ENCODE data around the gene CDHR4. TPM values are rescaled to one million over a fixed set of nuclear protein-coding genes. Genes with fewer than 3 reads are reported as not detected.
A peak's percentile ranks its signal among the peaks of the same experiment; 100 is the strongest.

CDHR4 gene, protein sequence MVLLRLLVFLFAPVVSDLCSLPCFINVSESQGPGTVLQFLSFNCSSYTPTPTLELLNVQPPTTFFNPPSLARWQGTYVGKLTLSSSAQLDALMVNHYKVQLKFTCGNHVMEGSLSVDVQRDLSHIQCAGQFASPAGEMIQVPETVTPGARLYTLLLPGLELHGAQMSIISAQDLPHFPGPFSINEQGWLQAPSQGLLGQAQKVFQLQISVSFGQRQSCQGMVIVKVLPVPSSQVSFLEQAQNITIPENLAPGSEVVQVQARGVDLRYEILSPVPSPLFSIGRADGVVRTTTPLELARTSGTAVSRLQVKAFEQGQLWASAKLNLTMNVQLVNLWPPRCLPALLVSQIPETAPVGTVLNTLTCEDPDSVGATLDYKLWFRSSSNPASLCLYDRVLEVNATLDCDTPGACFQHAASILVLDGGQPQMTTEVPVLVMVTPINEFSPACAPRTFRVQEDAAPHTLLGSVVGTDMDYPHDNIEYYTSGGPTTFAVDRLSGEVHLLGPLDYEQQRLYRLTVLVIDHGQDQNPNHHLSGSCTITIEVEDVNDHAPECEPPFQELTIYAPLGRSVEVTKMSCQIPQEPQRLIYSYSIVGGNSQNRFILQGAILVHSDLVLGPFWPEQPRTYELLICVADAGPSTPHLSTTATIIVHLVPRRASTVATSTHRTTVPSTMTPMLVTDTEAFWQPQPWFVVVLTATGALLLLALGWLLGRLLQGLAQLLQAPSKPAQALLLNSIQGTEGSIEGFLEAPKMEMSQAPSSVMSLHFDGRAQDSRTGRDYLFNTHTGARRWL
- total RNA-seq (2014; rRNA removed; shearing (Covaris generic)) (not detected in 2 replicates), polyA plus RNA-seq (2016; fragmentation: Nextera tagmentation; extraction: Ambion mirVana) (not detected in 2 replicates)

DNA sequence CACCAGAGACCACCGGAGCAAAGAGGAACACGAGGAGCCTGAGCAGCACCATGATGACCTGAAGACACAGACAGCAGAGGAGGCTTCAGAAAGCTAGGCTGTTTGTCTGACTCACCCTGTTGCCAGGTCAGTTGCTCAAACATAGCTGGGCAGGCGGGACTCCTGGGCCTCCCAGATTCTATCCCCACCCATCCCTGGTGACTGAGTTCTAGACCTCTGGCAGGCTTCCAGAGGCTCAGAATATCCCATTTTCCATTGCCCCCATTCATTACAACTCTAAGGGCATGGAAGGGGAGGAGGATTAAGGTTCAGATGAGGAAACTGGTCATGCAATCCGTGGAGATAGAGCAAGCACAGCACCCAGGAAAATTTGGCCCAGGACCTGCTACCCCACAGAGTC is at the start of gene CDHR4:
Gene CDHR4 (minus strand): TSS at position 113 of the 400 bp plus-strand sequence. CDS start 61 bp downstream, at position 52.
- H2AFZ ChIP-seq = peak within 1 kb of the TSS; percentile 61
- H3K4me1 ChIP-seq (ENCODE audit: insufficient read depth) = peaks cover 18% of the 10 kb centered on the region; the same call in 1 of the 2 replicates
- no peak within 1 kb of the TSS for H3K4me2 ChIP-seq (ENCODE audit: unreplicated experiment)
- H4K20me1 ChIP-seq (ENCODE audit: insufficient read depth) = no peaks in the 10 kb centered on the region
- peak; percentile 96 for DNase-seq
- no peaks in the 10 kb centered on the region for H3K79me2 ChIP-seq (ENCODE audit: insufficient read depth)
- 29 to 32% methylated on average over 4 of the region's 4 CpGs for WGBS, 2 experiments (ENCODE audit: low coverage in 1 of 2, low lambda C conversion rate in 2 of 2, missing lambda C conversion rate in 2 of 2)
- H3K9me2 ChIP-seq (ENCODE audit: insufficient read depth) = no peaks in the 10 kb centered on the region
- no peak within 1 kb of the TSS for H3K4me3 ChIP-seq
- in situ Hi-C loops (cut with MboI) = no loop called here
- TF ChIP-seq EZH2phosphoT487 (IDR thresholded peaks at IDR 0.05; ENCODE audit: insufficient read depth, low read depth) (no peak), EZH2 (IDR thresholded peaks at IDR 0.05; ENCODE audit: insufficient read depth, poor library complexity, severe bottlenecking) (no peak)
- H3F3A ChIP-seq (ENCODE audit: insufficient read depth) = 0 out of 2 replicates have a peak, but pooled peaks cover 3% of the 10 kb centered on the region
- H3K9me3 ChIP-seq (ENCODE audit: low read depth) = no peaks in the 10 kb centered on the region
- peak within 1 kb of the TSS; percentile 56 for H3K9ac ChIP-seq
- H3K27ac ChIP-seq = peak within 1 kb of the TSS; percentile 71
- no peaks in the 10 kb centered on the region for H3K36me3 ChIP-seq (ENCODE audit: low read depth)
- H3K27me3 ChIP-seq (replicated peaks; ENCODE audit: insufficient read depth) = no peaks in the 10 kb centered on the region

DNA sequence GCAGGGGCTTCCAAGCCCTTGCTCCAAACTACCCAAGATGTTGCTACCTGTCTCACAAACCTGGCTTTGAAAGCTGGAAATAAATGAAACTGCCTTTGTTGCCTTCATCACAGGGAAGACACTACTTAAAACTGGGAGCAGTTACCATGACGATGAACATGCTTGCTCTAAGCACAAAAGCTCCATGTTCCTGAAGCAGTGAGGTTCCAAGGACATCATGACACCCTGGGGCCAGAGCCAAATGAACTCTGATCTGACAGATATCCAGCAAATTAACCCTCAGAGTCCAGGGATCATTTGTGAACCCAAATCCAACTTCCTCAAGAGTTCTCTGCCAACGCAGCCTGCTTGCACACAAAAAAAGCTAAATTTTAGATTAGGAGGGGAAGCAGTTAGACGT is 46.0 kb upstream of the CDHR4 start:
- Histone ChIP-seq H4K20me1 (ENCODE audit: insufficient read depth) (no peaks in the 10 kb centered on the region), H2AFZ (no peak overlapping the region), H3K9me2 (ENCODE audit: insufficient read depth) (no peaks in the 10 kb centered on the region), H3K4me1 (ENCODE audit: insufficient read depth) (no peaks in the 10 kb centered on the region), H3K4me2 (ENCODE audit: unreplicated experiment) (no peak overlapping the region), H3K79me2 (ENCODE audit: insufficient read depth) (no peaks in the 10 kb centered on the region), H3K27ac (no peak overlapping the region), H3K36me3 (ENCODE audit: low read depth) (no peaks in the 10 kb centered on the region), H3K4me3 (no peak overlapping the region), H3K9me3 (ENCODE audit: low read depth) (no peaks in the 10 kb centered on the region), H3K9ac (no peak overlapping the region), H3F3A (ENCODE audit: insufficient read depth) (no peaks in the 10 kb centered on the region), H3K27me3 (replicated peaks; ENCODE audit: insufficient read depth) (no peaks in the 10 kb centered on the region)
- in situ Hi-C loops (cut with MboI) = no loop called here
- TF ChIP-seq EZH2phosphoT487 (IDR thresholded peaks at IDR 0.05; ENCODE audit: insufficient read depth, low read depth) (no peak), EZH2 (IDR thresholded peaks at IDR 0.05; ENCODE audit: insufficient read depth, poor library complexity, severe bottlenecking) (no peak)
- WGBS, 2 experiments (ENCODE audit: low coverage in 1 of 2, low lambda C conversion rate in 2 of 2, missing lambda C conversion rate in 2 of 2) = 99 to 100% methylated on average over 3 of the region's 3 CpGs
- no peak for DNase-seq

DNA sequence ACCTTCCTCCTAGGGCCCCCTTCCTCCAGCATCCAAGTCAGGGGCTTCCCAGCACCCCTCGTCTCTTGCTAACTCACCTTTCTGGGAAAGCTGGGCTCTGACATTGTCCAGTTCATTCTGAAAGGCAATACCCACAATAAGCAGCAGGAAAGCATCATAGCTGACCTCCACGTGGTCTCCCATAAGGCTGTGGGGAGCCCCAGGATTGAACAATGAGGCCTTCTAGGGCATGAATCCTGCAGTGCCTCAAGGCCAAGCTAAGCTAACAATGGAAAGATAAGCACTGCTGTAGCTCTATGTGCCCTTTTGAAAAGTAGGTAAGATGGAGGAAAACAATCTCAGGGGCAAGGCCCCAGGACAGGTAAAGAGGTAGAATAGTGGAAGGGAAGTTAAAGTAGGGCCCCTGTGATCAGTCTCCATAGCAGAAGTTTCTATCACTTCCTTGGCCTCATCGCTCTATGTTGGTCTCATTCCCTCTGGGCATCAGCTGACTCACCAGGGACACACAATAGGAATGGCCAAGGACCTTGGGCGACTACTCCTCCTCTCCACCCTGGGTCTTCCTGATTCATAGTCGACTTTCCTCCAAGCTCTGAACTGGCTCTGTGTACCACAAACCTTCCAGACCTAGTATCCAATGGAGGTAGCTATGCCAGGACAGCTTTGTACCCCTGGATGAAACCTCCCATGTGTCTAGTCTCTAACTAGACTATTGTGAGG is 45.0 kb upstream of the CDHR4 start:
- Histone ChIP-seq H3K4me2 (ENCODE audit: unreplicated experiment) (no peak overlapping the region), H3K9ac (no peak overlapping the region), H3K27ac (no peak overlapping the region), H2AFZ (no peak overlapping the region), H3K4me3 (no peak overlapping the region), H3K4me1 (ENCODE audit: insufficient read depth) (no peaks in the 10 kb centered on the region), H3K9me2 (ENCODE audit: insufficient read depth) (no peaks in the 10 kb centered on the region), H3K27me3 (replicated peaks; ENCODE audit: insufficient read depth) (no peaks in the 10 kb centered on the region), H4K20me1 (ENCODE audit: insufficient read depth) (no peaks in the 10 kb centered on the region), H3K9me3 (ENCODE audit: low read depth) (no peaks in the 10 kb centered on the region), H3K36me3 (ENCODE audit: low read depth) (no peaks in the 10 kb centered on the region), H3K79me2 (ENCODE audit: insufficient read depth) (no peaks in the 10 kb centered on the region), H3F3A (ENCODE audit: insufficient read depth) (no peaks in the 10 kb centered on the region)
- TF ChIP-seq EZH2 (IDR thresholded peaks at IDR 0.05; ENCODE audit: insufficient read depth, poor library complexity, severe bottlenecking) (no peak), EZH2phosphoT487 (IDR thresholded peaks at IDR 0.05; ENCODE audit: insufficient read depth, low read depth) (no peak)
- WGBS, 2 experiments (ENCODE audit: low coverage in 1 of 2, low lambda C conversion rate in 2 of 2, missing lambda C conversion rate in 2 of 2) = 83 to 84% methylated on average over 5 of the region's 5 CpGs
- DNase-seq = no peak
- in situ Hi-C loops (cut with MboI) = no loop called here
